Measurements from ENCODE around the gene RAB7B.

- no peak for TF ChIP-seq CTCF (IDR thresholded peaks at IDR 0.05; ENCODE audit: low read length)
- TF ChIP-seq EZH2phosphoT487 (IDR thresholded peaks at IDR 0.05; ENCODE audit: low read length) = no peak
These were observed 74.9 kb downstream of the RAB7B start for GRCh38 chr1:205928317-205928716.

Measured in MM.1S (cell line).